Ectodermal cell (in vitro differentiated cells): ENCODE measurements around the gene UST.

Experiments used
- H3K27ac ChIP-seq: 2 replicates; pipeline ENCODE4 v1.7.0; 2013; ENCODE audit warnings: mild to moderate bottlenecking, low read depth, low read length; ENCODE audit not compliant: insufficient read depth, poor library complexity, severe bottlenecking
- H3K27me3 ChIP-seq: 2 replicates; pipeline ENCODE4 v1.7.0; 2013; ENCODE audit warnings: mild to moderate bottlenecking, low read length; ENCODE audit not compliant: insufficient read depth, control insufficient read depth, poor library complexity, severe bottlenecking
- H3K36me3 ChIP-seq: one replicate; pipeline ENCODE4 v1.7.0; 2013; ENCODE audit warnings: low read length; ENCODE audit not compliant: control insufficient read depth, insufficient read depth
- H3K4me1 ChIP-seq: one replicate; pipeline ENCODE4 v1.7.0; 2013; ENCODE audit warnings: low read length; ENCODE audit not compliant: control insufficient read depth, insufficient read depth
- H3K4me3 ChIP-seq: 2 replicates; pipeline ENCODE4 v1.7.0; 2013; ENCODE audit warnings: low read depth, low read length, control low read depth; ENCODE audit not compliant: insufficient read depth
- H3K9me3 ChIP-seq: 2 replicates; pipeline ENCODE4 v1.7.0; 2013; ENCODE audit warnings: mild to moderate bottlenecking, low read length, moderate library complexity; ENCODE audit not compliant: control insufficient read depth
- WGBS, 2 experiments: methylation state at CpG; one replicate each; pipeline ENCODE4 v1.1.7; 2013; ENCODE audit warnings: missing lambda C conversion rate in 2 of 2; 5-methylcytosine and 5-hydroxymethylcytosine counted together

Gene UST

GRCh38 chr6:149020319-149020718 lies 273.5 kb downstream of the UST start:
- H3K36me3 ChIP-seq, result peaks cover 25% of the 10 kb centered on the region
- H3K4me1 ChIP-seq, result no peaks in the 10 kb centered on the region
- WGBS, 2 experiments, result 93 to 95% methylated on average over 2 to 3 of the region's 3 CpGs
- H3K27me3 ChIP-seq, result no peaks in the 10 kb centered on the region
- no peaks in the 10 kb centered on the region for H3K9me3 ChIP-seq
- H3K27ac ChIP-seq, result no peak overlapping the region
- no peak overlapping the region for H3K4me3 ChIP-seq

GRCh38 chr6:149024361-149024760 lies 277.5 kb downstream of the UST start:
- Histone ChIP-seq H3K27ac (no peak overlapping the region), H3K36me3 (peaks cover 25% of the 10 kb centered on the region), H3K9me3 (no peaks in the 10 kb centered on the region), H3K4me1 (no peaks in the 10 kb centered on the region), H3K4me3 (no peak overlapping the region), H3K27me3 (no peaks in the 10 kb centered on the region)
- WGBS, 2 experiments, result 87 to 100% methylated on average over 1 of the region's 1 CpG

- 80 to 93% methylated on average over 1 of the region's 2 CpGs for WGBS, 2 experiments
- Histone ChIP-seq H3K27ac (no peak overlapping the region), H3K36me3 (peaks cover 20% of the 10 kb centered on the region), H3K9me3 (no peaks in the 10 kb centered on the region), H3K4me1 (no peaks in the 10 kb centered on the region), H3K27me3 (no peaks in the 10 kb centered on the region), H3K4me3 (no peak overlapping the region)
These were observed 278.2 kb downstream of the UST start for GRCh38 chr6:149025061-149025460.

- H3K36me3 ChIP-seq, result peaks cover 9% of the 10 kb centered on the region
- H3K27ac ChIP-seq, result no peak overlapping the region
- no peaks in the 10 kb centered on the region for H3K9me3 ChIP-seq
- H3K4me3 ChIP-seq, result no peak overlapping the region
- no peaks in the 10 kb centered on the region for H3K27me3 ChIP-seq
- 15 to 17% methylated on average over 4 of the region's 4 CpGs for WGBS, 2 experiments
- H3K4me1 ChIP-seq, result no peaks in the 10 kb centered on the region
These were observed 279.7 kb downstream of the UST start for GRCh38 chr6:149026530-149026942.

- H3K36me3 ChIP-seq, result peaks cover 6% of the 10 kb centered on the region
- no peaks in the 10 kb centered on the region for H3K27me3 ChIP-seq
- H3K4me3 ChIP-seq, result no peak overlapping the region
- 91 to 100% methylated on average over 1 of the region's 1 CpG for WGBS, 2 experiments
- no peaks in the 10 kb centered on the region for H3K9me3 ChIP-seq
- H3K4me1 ChIP-seq, result no peaks in the 10 kb centered on the region
- H3K27ac ChIP-seq, result no peak overlapping the region
These were observed 280.7 kb downstream of the UST start for GRCh38 chr6:149027484-149027883.

GRCh38 chr6:149028767-149029405 lies 282.1 kb downstream of the UST start:
- Histone ChIP-seq H3K27ac (no peak overlapping the region), H3K4me1 (no peaks in the 10 kb centered on the region), H3K9me3 (no peaks in the 10 kb centered on the region), H3K27me3 (no peaks in the 10 kb centered on the region), H3K4me3 (no peak overlapping the region), H3K36me3 (no peaks in the 10 kb centered on the region)
- WGBS, 2 experiments, result 51 to 61% methylated on average over 4 to 5 of the region's 6 CpGs

- no peak overlapping the region for H3K4me3 ChIP-seq
- no peak overlapping the region for H3K27ac ChIP-seq
- H3K27me3 ChIP-seq, result no peaks in the 10 kb centered on the region
- H3K36me3 ChIP-seq, result no peaks in the 10 kb centered on the region
- 95 to 98% methylated on average over 3 of the region's 4 CpGs for WGBS, 2 experiments
- no peaks in the 10 kb centered on the region for H3K4me1 ChIP-seq
- no peaks in the 10 kb centered on the region for H3K9me3 ChIP-seq
These were observed 284.5 kb downstream of the UST start for GRCh38 chr6:149031201-149031858.

GRCh38 chr6:149031859-149032598 lies 285.2 kb downstream of the UST start:
- no peaks in the 10 kb centered on the region for H3K36me3 ChIP-seq
- H3K27ac ChIP-seq, result no peak overlapping the region
- H3K4me3 ChIP-seq, result no peak overlapping the region
- H3K9me3 ChIP-seq, result no peaks in the 10 kb centered on the region
- peaks cover 3% of the 10 kb centered on the region for H3K4me1 ChIP-seq
- H3K27me3 ChIP-seq, result no peaks in the 10 kb centered on the region
- WGBS, 2 experiments, result 95 to 96% methylated on average over 18 of the region's 18 CpGs

- no peaks in the 10 kb centered on the region for H3K27me3 ChIP-seq
- no peaks in the 10 kb centered on the region for H3K9me3 ChIP-seq
- H3K27ac ChIP-seq, result no peak overlapping the region
- no peaks in the 10 kb centered on the region for H3K36me3 ChIP-seq
- no peak overlapping the region for H3K4me3 ChIP-seq
- WGBS, 2 experiments, result 90 to 93% methylated on average over 8 of the region's 8 CpGs
- peaks cover 3% of the 10 kb centered on the region for H3K4me1 ChIP-seq
These were observed 286.0 kb downstream of the UST start for GRCh38 chr6:149032599-149033405.

- Histone ChIP-seq H3K27ac (no peak overlapping the region), H3K4me3 (no peak overlapping the region), H3K27me3 (no peaks in the 10 kb centered on the region), H3K36me3 (no peaks in the 10 kb centered on the region), H3K9me3 (no peaks in the 10 kb centered on the region), H3K4me1 (peaks cover 3% of the 10 kb centered on the region)
- WGBS, 2 experiments, result 85 to 91% methylated on average over 3 to 4 of the region's 5 CpGs
These were observed 286.6 kb downstream of the UST start for GRCh38 chr6:149033454-149033853.
